ENCODE data around the gene ZNF202.

Gene ZNF202

GRCh38 chr11:123702696-123703095 is 38.8 kb downstream of the ZNF202 start:
- H3K27me3 ChIP-seq: no peaks in the 10 kb centered on the region
- no peak overlapping the region for H3K27ac ChIP-seq
- TF ChIP-seq CTCF (IDR thresholded peaks at IDR 0.05): no peak
- H3K4me1 ChIP-seq: no peaks in the 10 kb centered on the region
- no peaks in the 10 kb centered on the region for H3K36me3 ChIP-seq
- H3K9me3 ChIP-seq: no peaks in the 10 kb centered on the region
- H3K4me3 ChIP-seq: no peak overlapping the region
- intact Hi-C loops (cut with DNase I; ENCODE audit: low total_unique reads): no loop called here
- no peak for DNase-seq

DNA sequence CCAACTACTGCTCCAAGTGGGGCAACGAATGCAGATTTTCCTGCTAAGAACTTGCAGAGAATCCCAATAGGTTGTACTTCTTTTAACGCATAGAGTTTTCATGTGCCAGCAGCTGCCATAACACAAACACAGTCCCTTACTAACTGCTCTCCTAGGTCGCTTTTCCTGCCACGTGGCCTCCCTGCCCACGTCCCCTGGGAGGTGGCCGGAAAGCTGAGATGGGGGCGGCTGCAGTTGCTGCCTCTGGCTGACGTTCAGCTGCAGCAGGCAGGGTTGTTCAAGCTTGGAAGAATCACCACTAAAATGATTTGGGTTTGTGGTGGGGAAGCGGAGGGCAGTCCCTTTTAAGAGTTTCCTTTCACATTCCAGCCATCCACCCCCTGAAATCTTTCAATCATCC is 39.3 kb downstream of the ZNF202 start:
- DNase-seq: no peak
- no peaks in the 10 kb centered on the region for H3K27me3 ChIP-seq
- H3K9me3 ChIP-seq: no peaks in the 10 kb centered on the region
- no peak overlapping the region for H3K4me3 ChIP-seq
- no peak overlapping the region for H3K27ac ChIP-seq
- intact Hi-C loops (cut with DNase I; ENCODE audit: low total_unique reads): no loop called here
- no peaks in the 10 kb centered on the region for H3K36me3 ChIP-seq
- H3K4me1 ChIP-seq: no peaks in the 10 kb centered on the region
- TF ChIP-seq CTCF (IDR thresholded peaks at IDR 0.05): no peak

- no peak for DNase-seq
These were observed 40.7 kb downstream of the ZNF202 start for GRCh38 chr11:123700772-123701171.

GRCh38 chr11:123698546-123699127 is 42.8 kb downstream of the ZNF202 start:
- H3K9me3 ChIP-seq: no peaks in the 10 kb centered on the region
- intact Hi-C loops (cut with DNase I; ENCODE audit: low total_unique reads): no loop called here
- DNase-seq: no peak
- no peak overlapping the region for H3K27ac ChIP-seq
- no peak for TF ChIP-seq CTCF (IDR thresholded peaks at IDR 0.05)
- no peaks in the 10 kb centered on the region for H3K27me3 ChIP-seq
- no peaks in the 10 kb centered on the region for H3K36me3 ChIP-seq
- no peak overlapping the region for H3K4me3 ChIP-seq
- H3K4me1 ChIP-seq: no peaks in the 10 kb centered on the region

More at GRCh38 chr11:123700772-123701171, 40.7 kb downstream of the ZNF202 start:
- intact Hi-C loops (cut with DNase I; ENCODE audit: low total_unique reads): no loop called here
- H3K27me3 ChIP-seq: no peaks in the 10 kb centered on the region
- H3K4me3 ChIP-seq: no peak overlapping the region
- no peak for TF ChIP-seq CTCF (IDR thresholded peaks at IDR 0.05)
- no peaks in the 10 kb centered on the region for H3K36me3 ChIP-seq
- no peak overlapping the region for H3K27ac ChIP-seq
- no peaks in the 10 kb centered on the region for H3K9me3 ChIP-seq
- no peaks in the 10 kb centered on the region for H3K4me1 ChIP-seq

DNA sequence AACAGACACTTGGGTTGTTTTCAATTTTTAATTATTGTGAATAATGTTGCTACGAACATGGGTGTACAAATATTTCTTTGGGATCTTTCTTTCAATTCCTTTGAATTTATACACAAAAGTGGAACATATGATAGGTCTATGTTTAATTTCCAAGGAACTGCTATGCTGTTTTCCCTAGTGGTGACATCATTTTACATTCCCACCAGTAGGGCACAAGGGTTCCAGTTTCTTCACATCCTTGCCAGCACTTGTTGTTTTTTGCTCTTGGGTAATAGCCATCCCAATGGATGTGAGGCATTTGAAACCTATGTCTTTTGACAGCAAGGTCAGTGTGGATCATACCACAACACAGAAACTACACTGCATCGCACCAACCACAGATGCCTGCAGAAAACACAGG is 45.3 kb downstream of the ZNF202 start:
- Histone ChIP-seq H3K27ac (no peak overlapping the region), H3K27me3 (no peaks in the 10 kb centered on the region), H3K9me3 (no peaks in the 10 kb centered on the region), H3K4me3 (no peak overlapping the region), H3K4me1 (no peaks in the 10 kb centered on the region), H3K36me3 (no peaks in the 10 kb centered on the region)
- DNase-seq: no peak
- intact Hi-C loops (cut with DNase I; ENCODE audit: low total_unique reads): no loop called here
- no peak for TF ChIP-seq CTCF (IDR thresholded peaks at IDR 0.05)

GRCh38 chr11:123695231-123695630 is 46.2 kb downstream of the ZNF202 start:
- Histone ChIP-seq H3K4me1 (no peaks in the 10 kb centered on the region), H3K36me3 (no peaks in the 10 kb centered on the region), H3K9me3 (no peaks in the 10 kb centered on the region), H3K27ac (no peak overlapping the region), H3K27me3 (no peaks in the 10 kb centered on the region), H3K4me3 (no peak overlapping the region)
- TF ChIP-seq CTCF (IDR thresholded peaks at IDR 0.05): no peak
- intact Hi-C loops (cut with DNase I; ENCODE audit: low total_unique reads): no loop called here
- DNase-seq: no peak
